Measurements from ENCODE around the gene BLCAP.
A peak's percentile ranks its signal among the peaks of the same experiment; 100 is the strongest.

Gene BLCAP

DNA sequence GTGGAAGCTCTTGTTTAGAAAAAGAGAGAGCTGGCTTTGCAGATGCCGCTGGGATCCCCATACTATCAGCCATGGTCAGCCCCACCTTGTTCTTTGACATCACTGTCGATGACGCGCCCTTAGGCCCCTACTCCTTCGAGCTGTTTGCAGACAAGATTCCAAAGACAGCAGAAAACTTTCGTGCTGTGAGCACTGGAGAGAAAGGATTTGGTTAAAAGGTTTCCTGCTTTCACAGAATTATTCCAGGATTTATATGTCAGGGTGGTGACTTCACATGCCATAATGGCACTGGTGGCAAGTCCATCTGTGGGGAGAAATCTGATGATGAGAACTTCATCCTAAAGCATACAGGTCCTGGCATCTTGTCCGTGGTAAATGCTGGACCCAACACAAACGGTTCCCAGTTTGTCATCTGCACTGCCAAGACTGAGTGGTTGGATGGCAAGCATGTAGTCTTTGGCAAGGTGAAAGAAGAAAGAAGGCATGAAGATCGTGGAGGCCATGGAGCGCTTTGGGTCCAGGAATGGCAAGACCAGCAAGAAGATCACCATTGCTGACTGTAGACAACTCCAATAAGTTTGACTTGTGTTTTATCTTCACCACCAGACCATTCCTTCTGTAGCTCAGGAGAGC is 2.4 kb upstream of the BLCAP start:
- DNase-seq: no peak
- TF ChIP-seq POLR2A (IDR thresholded peaks at IDR 0.05; ENCODE audit: low read length) (no peak), GATA1 (IDR thresholded peaks at IDR 0.05; ENCODE audit: low read depth, low read length) (no peak)

DNA sequence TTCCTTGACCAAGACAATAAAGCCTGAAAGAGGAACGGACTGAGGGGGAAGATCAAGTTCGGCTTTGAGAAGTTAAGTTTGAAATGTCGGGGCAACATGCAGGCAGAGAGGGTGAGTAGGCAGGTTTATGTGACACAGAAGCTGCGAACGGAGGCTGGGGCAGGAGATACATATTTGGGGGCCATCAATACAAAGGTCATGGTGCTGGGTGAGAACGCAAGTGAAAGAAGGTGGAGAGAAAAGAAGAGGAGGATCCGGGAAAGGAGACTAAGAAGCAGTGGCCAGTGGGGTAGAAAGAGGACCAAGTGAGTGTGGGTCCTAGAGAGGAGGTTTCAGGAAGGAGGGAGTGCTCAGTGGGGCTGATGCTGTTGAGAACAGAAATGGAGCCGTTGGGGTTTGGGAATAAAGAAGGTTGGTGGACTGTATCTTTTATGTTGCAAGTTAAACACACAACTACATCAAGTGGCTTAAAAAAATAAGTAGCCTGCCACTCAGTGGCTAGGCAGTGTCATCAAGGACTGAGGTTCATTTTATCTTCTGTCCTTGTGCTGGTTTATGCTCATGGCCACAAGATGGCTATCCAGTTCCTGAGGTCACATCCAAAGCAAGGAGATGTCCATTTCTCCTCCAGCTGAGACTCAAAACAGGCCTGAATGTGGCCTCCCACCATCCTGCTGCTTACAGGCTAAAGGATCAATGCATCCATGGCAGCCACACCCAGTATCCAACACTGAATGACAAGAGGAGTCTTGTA is 1.7 kb upstream of the BLCAP start:
- TF ChIP-seq GATA1 (IDR thresholded peaks at IDR 0.05; ENCODE audit: low read depth, low read length): no peak
- no peak for TF ChIP-seq POLR2A (IDR thresholded peaks at IDR 0.05; ENCODE audit: low read length)
- no peak for DNase-seq

DNA sequence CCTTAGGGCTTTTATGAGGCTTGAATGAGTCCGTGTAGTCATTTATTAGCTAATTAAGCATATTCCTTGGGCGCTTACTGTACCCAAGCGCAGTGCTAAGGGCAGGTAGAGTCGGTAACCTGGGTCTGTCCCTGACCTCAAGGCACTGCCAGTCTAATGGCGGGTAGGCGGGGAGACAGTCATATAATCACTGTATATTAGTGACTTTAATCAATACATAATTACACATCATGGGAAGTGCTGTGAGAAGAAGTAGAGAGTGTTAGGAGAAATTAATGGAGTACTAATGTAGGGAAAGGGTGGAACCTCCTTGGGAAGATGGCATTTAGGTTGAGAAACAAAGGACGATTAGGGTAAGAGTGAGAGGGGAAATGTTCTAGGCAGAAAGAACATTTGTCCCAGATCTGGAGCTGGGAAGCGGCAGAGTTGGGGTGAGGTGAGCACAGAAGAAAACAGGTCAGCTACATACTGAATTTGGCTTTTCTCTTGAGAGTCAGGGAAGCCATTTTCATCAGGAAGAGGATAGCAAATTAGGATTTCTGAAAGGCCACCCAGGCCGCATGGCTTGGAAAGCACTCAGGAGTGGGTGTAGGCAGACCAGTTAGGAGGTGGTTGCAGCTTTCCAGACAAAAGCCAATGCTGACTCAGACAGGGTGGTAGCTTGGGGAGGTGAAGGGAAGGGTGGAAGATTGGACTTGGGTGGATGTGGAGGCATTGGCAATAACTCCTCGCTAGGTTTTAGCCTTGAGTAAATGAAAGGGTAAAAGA is 954 bp upstream of the BLCAP start:
- no peak for TF ChIP-seq GATA1 (IDR thresholded peaks at IDR 0.05; ENCODE audit: low read depth, low read length)
- no peak for TF ChIP-seq POLR2A (IDR thresholded peaks at IDR 0.05; ENCODE audit: low read length)
- no peak for DNase-seq

DNA sequence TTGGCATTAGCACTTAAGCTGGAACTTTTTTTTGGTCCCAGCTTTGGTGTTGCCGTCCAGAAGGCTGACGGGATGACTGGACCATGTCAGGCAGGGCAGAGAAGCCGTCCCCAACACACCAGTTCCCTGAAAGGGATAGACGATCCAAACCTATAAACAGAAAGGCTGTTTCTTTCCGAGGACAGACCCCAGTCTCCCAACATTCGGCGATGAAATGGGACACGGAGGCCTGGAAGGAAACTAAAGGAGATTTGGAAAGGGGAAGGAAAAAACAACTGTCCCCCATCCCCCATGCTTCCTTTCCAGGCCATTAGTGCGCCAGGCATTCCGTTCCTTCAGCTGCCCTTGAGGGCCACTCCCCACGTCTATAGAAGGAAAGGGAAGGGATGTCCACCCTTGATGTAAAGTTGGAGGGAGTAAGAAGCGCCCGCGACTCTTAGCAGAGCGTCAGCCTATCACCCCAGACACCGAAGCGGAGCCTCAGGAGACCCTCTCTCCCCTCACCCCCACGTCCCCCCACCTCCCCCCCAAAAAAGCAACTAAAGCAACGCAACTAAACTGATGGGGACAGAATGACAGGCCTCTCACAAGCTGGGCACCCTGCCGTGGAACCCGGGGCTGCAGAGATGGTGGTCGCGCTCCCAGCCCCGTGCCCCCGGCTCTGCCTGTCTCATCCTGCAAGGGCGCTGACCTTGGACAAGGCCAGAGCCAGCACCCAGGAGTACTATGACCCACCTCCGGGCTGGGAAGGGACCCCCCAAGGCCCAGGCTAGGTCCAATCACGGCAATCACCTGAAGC is 638 bp downstream of the BLCAP start:
- peak in 1 of 2 experiments; percentile 30 for DNase-seq
- no peak for TF ChIP-seq POLR2A (IDR thresholded peaks at IDR 0.05; ENCODE audit: low read length)
- no peak for TF ChIP-seq GATA1 (IDR thresholded peaks at IDR 0.05; ENCODE audit: low read depth, low read length)

DNA sequence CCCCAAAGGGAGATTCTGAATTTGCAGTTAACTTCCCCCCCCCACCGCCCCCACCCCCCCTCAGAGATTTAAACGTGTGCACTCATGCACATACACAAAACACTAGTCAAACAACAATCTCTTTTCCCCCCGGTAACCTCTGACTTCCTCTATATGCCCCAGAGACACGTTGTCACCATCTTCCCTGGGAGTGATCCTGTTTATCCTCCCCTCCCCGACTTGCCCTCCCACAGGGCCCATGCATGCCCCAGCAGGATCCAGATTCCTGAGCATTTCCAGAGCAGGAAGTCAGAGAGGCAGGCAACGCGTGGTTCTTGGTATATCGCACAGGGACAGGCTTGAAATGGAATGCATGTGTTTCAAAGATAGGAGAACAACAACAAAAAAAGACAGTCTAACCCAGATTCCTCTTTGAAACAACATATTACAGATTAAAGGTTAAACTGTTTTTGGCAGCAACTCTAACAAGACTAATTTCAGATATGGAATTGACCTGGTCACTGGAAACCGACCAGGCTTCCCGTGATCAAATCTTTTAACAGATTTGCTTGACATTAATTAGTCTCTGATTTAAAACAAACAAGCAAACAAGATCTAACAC is 1.3 kb downstream of the BLCAP start:
- peak; percentile 45 to 68 for DNase-seq

DNA sequence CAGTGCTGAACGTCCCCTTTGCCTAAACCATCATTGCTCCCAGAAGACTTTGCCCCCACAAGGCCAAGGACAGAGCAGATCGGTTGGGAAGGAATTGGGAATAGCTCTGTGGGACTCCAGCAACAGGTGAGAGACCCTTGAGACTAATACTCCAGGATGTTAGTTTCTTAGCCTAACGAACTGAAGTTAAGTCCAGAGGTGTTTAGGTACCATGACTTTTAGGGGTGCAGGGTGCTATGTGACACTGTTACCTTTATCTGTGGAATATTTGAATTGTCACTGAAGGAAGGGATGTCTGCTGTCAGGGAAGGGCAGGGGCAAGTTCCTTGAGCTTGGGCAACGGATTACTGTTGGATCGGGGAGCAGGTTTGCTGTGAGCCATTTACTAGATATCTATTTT is 1.9 kb downstream of the BLCAP start:
- TF ChIP-seq POLR2A (IDR thresholded peaks at IDR 0.05; ENCODE audit: low read length) (no peak), GATA1 (IDR thresholded peaks at IDR 0.05; ENCODE audit: low read depth, low read length) (no peak)

More for the DNA sequence above, 1.3 kb downstream of the BLCAP start:
- no peak for TF ChIP-seq POLR2A (IDR thresholded peaks at IDR 0.05; ENCODE audit: low read length)
- TF ChIP-seq GATA1 (IDR thresholded peaks at IDR 0.05; ENCODE audit: low read depth, low read length): no peak

DNA sequence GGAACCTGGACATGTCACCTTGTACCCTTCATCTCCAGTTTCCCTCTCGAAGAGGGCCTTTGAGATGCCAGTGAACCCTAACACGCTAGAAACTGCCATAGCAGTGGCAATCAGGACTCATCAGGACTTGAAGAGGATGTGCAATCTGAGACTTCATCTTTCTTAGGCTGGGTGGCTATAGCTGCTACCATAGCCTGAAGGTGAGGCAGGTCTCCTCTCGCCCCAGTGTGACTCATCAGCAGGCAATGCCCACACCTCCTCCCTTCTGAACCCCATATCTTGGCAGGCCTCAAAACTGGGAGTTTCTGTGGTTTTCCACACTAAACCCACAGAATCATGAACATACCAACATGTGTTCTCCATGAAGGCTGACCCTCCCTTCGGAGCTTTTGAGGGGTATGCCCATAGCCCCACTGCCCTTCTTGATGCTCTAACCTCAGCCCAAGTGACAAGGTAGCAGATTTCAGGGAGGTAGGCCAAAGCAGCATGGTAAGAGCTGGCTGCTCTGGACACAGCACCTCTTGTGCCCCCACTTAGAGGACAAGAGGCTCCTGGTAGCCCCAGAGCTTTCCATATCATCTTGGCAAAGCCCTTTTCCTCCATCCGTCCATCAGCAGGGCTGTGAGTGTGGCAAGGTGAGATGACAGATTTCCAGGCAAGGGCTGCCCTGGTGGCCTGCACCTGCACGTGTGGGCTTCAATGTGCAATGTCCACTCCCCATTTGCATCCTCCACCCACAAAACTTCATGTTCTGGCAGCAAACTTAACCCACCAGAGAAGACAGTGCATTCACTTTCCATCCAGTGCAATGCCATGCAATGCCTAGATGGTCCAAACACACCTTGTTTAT is 2.6 kb downstream of the BLCAP start:
- TF ChIP-seq GATA1 (IDR thresholded peaks at IDR 0.05; ENCODE audit: low read depth, low read length) (no peak), POLR2A (IDR thresholded peaks at IDR 0.05; ENCODE audit: low read length) (no peak)
- DNase-seq: no peak

More for the DNA sequence above, 1.9 kb downstream of the BLCAP start:
- DNase-seq: no peak

DNA sequence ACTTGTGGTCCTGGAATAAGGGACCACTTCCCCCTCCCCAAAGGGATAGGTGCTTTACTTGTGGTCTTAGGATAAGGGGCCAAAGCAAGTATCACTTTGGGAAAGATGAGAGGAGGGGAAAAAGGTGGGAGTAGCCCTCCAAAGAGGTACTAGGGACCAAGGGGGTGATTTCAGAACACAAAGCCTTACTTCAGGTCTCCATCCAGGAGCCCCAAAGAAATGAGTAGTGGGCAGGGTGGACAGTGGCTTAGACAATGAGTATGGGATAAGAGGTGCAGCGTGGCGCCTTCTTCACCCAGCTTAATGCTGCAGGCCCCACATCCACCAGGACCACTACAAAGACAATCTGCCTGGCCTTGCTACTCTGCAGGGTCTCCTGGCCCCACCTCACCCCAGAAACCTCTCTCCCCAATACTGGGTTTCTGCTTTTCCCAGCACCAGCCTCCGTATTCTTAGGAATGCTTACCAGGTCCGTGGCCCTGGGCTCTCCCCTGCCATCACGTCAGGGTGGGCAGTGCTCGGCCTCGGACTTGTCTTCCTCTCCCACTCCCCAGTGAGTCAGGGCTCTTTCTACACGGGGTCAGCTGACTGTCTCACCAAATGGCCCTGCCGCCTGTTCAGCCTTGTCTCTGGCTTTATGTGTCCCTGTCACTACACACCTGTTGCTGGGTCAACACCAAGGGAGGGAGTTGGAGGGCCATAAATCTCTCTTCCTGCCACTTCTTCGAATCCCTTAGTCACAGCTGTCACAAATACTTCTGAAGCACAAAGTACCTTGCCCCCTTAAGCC is 3.6 kb downstream of the BLCAP start:
- TF ChIP-seq POLR2A (IDR thresholded peaks at IDR 0.05; ENCODE audit: low read length): no peak
- TF ChIP-seq GATA1 (IDR thresholded peaks at IDR 0.05; ENCODE audit: low read depth, low read length): no peak
- DNase-seq: no peak

DNA sequence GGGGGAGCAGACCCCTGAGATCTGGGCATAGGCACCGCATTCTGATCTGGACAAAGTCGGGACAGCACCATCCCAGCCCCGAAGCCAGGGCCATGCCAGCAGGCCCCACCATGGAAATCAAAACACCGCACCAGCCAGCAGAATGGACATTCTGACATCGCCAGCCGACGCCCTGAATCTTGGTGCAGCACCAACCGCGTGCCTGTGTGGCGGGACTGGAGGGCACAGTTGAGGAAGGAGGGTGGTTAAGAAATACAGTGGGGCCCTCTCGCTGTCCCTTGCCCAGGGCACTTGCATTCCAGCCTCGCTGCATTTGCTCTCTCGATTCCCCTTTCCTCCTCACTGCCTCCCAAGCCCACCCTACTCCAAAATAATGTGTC is 4.7 kb downstream of the BLCAP start:
- DNase-seq: no peak
- TF ChIP-seq GATA1 (IDR thresholded peaks at IDR 0.05; ENCODE audit: low read depth, low read length) (no peak), POLR2A (IDR thresholded peaks at IDR 0.05; ENCODE audit: low read length) (no peak)

DNA sequence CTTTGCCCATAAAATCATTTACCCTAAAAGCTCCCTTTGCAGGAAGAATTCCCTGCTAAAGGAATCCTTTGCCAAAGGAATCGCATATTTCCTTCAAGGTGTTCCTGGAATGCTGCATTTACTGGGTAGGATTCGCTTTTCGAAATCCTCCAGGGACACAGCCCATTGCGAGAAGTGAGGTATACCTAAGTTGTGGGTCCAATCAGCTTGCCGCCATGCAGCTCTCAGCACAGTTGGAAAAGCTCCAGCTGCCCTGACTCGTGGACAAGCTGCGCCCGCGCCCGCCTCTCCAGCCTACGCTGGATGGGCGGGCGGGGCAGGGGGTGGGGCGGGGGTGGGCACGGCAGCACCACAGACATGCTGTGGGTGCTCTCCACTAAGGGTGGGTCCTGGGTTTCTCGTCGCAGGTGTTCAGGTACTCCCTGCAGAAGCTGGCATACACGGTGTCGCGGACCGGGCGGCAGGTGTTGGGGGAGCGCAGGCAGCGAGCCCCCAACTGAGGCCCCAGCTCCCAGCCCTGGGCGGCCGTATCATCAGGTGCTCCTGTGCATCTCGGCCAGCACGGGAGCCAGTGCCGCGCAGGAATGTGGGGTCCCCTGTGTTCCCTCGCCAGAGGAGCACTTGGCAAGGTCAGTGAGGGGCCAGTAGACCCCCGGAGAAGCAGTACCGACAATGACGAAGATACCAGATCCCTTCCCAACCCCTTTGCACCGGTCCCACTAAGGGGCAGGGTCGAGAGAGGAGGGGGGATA is 5.2 kb downstream of the BLCAP start:
- TF ChIP-seq GATA1 (IDR thresholded peaks at IDR 0.05; ENCODE audit: low read depth, low read length): no peak
- no peak for TF ChIP-seq POLR2A (IDR thresholded peaks at IDR 0.05; ENCODE audit: low read length)
- DNase-seq: peak; percentile 24 to 47

All from erythroblast (primary cell).